ENCODE data around the gene ATP5F1E. TPM values are rescaled to one million over a fixed set of nuclear protein-coding genes. Genes with fewer than 3 reads are reported as not detected.
A peak's percentile ranks its signal among the peaks of the same experiment; 100 is the strongest.

The ATP5F1E gene
- total RNA-seq, 1 donor from 2014 or later, result 94.4 TPM

DNA sequence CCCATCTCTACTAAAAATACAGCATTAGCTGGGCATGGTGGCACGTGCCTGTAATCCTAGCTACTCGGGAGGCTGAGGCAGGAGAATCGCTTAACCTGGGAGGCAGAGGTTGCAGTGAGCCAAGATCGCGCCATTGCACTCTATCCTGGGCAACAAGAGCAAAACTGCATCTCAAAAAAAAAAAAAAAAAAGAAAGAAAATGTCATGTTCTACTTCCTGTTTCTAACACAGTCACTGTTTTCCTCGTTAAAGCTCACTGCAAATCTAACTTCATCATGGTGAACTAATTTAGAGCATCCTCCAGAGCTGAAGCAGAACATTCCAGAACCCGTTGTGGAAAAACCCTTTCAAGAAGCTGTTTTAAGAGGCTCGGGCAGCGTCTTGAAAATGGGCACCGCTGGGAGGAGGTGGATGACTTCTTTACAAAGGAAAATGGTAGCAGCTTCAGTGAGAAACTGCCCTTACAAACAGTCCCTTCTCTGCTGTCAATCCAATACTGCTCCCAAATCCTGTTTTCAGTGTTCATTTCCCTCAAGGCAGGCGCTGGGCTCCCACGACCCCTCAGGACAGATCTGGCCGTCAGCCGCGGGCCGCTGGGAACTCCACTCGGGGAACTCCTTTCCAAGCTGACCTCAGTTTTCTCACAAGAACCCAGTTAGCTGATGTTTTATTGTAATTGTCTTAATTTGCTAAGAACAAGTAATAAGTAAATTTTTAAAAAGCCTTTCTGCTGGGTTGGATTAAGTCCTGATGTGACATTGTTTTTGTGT lies 37.6 kb downstream of the ATP5F1E start:
- no peak for TF ChIP-seq EZH2 (IDR thresholded peaks at IDR 0.05; ENCODE audit: insufficient read depth, low read length)
- TF ChIP-seq, protein P1, sequence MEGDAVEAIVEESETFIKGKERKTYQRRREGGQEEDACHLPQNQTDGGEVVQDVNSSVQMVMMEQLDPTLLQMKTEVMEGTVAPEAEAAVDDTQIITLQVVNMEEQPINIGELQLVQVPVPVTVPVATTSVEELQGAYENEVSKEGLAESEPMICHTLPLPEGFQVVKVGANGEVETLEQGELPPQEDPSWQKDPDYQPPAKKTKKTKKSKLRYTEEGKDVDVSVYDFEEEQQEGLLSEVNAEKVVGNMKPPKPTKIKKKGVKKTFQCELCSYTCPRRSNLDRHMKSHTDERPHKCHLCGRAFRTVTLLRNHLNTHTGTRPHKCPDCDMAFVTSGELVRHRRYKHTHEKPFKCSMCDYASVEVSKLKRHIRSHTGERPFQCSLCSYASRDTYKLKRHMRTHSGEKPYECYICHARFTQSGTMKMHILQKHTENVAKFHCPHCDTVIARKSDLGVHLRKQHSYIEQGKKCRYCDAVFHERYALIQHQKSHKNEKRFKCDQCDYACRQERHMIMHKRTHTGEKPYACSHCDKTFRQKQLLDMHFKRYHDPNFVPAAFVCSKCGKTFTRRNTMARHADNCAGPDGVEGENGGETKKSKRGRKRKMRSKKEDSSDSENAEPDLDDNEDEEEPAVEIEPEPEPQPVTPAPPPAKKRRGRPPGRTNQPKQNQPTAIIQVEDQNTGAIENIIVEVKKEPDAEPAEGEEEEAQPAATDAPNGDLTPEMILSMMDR (IDR thresholded peaks at IDR 0.05; ENCODE audit: insufficient read depth, low read depth, low read length), result no peak
- no peak overlapping the region for H3K4me2 ChIP-seq (ENCODE audit: low read length)
- Mint-ChIP-seq H3K4me3 (ENCODE audit: unreplicated experiment) (no peak overlapping the region), H3K27ac (ENCODE audit: unreplicated experiment) (no peak overlapping the region), H3K9me3 (ENCODE audit: unreplicated experiment) (no peaks in the 10 kb centered on the region), H3K36me3 (ENCODE audit: low read depth, unreplicated experiment) (peaks cover 12% of the 10 kb centered on the region), H3K4me1 (ENCODE audit: low read depth, unreplicated experiment) (peaks cover 5% of the 10 kb centered on the region), H3K27me3 (ENCODE audit: low read depth, unreplicated experiment) (no peaks in the 10 kb centered on the region)
- H3K9ac ChIP-seq (ENCODE audit: low read length), result no peak overlapping the region
- no peak for DNase-seq (ENCODE audit: low read depth)
- H3K27me3 ChIP-seq (ENCODE audit: insufficient read depth, low read length), result no peaks in the 10 kb centered on the region
- no peak overlapping the region for H2AFZ ChIP-seq (ENCODE audit: low read depth, low read length)
- H3K4me1 ChIP-seq (ENCODE audit: insufficient read depth, low read length), result no peaks in the 10 kb centered on the region
- no peak overlapping the region for H3K27ac ChIP-seq (ENCODE audit: low read depth, low read length)
- FAIRE-seq, result no peak
- no peaks in the 10 kb centered on the region for H3K9me3 ChIP-seq (ENCODE audit: insufficient read depth, low read depth, low read length)
- H3K36me3 ChIP-seq (ENCODE audit: insufficient read depth, low read length), result peaks cover 57% of the 10 kb centered on the region
- H4K20me1 ChIP-seq (ENCODE audit: insufficient read depth, low read length), result peaks cover 3% of the 10 kb centered on the region
- H3K4me3 ChIP-seq (ENCODE audit: insufficient read depth, low read depth, low read length), result no peak overlapping the region
- no peaks in the 10 kb centered on the region for H3K79me2 ChIP-seq (ENCODE audit: insufficient read depth, low read length)

DNA sequence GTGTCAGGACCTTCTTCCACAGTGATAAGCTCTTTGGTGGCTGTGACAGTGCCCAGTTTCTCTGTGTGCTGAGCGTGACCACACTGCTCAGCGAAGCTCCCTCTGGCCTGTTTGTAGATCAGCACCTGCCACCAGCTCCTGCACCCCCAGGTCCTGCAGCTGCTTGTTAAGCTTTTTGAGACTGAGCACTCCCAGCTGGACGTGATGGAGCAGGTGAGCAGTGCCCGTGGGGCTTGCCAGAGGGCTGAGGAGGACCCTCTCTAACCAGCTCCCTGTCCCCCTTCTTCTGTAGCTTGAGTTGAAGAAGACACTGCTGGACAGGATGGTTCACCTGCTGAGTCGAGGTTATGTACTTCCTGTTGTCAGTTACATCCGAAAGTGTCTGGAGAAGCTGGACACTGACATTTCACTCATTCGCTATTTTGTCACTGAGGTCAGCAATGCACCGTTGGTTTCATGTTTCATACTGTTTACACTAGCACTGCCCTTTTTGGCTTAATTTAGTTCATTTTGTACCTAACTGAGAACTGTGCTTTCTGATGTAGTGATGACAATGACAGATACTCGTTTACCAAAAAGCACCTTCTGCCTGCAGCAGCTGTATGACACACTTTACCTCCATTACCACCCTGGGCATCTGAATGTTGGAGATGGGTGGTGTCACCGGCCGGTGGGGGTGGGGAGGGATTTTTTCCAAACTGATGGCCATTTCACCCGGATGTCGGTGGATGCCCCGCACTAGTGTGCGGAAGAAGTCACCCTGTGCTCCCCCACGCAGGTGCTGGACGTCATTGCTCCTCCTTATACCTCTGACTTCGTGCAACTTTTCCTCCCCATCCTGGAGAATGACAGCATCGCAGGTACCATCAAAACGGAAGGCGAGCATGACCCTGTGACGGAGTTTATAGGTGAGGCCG lies 38.5 kb downstream of the ATP5F1E start:
- Histone ChIP-seq H3K4me1 (ENCODE audit: insufficient read depth, low read length) (no peaks in the 10 kb centered on the region), H3K27ac (ENCODE audit: low read depth, low read length) (no peak overlapping the region), H3K4me2 (ENCODE audit: low read length) (no peak overlapping the region), H2AFZ (ENCODE audit: low read depth, low read length) (no peak overlapping the region), H3K36me3 (ENCODE audit: insufficient read depth, low read length) (peaks cover 57% of the 10 kb centered on the region), H4K20me1 (ENCODE audit: insufficient read depth, low read length) (peaks cover 3% of the 10 kb centered on the region), H3K9me3 (ENCODE audit: insufficient read depth, low read depth, low read length) (no peaks in the 10 kb centered on the region), H3K9ac (ENCODE audit: low read length) (no peak overlapping the region), H3K27me3 (ENCODE audit: insufficient read depth, low read length) (no peaks in the 10 kb centered on the region), H3K79me2 (ENCODE audit: insufficient read depth, low read length) (no peaks in the 10 kb centered on the region), H3K4me3 (ENCODE audit: insufficient read depth, low read depth, low read length) (no peak overlapping the region)
- H3K27ac Mint-ChIP-seq (ENCODE audit: unreplicated experiment), result peak overlapping the region; percentile 26
- no peaks in the 10 kb centered on the region for H3K27me3 Mint-ChIP-seq (ENCODE audit: low read depth, unreplicated experiment)
- H3K4me1 Mint-ChIP-seq (ENCODE audit: low read depth, unreplicated experiment), result peaks cover 5% of the 10 kb centered on the region
- no peak for DNase-seq (ENCODE audit: low read depth)
- H3K4me3 Mint-ChIP-seq (ENCODE audit: unreplicated experiment), result no peak overlapping the region
- no peaks in the 10 kb centered on the region for H3K9me3 Mint-ChIP-seq (ENCODE audit: unreplicated experiment)
- FAIRE-seq, result no peak
- H3K36me3 Mint-ChIP-seq (ENCODE audit: low read depth, unreplicated experiment), result peaks cover 9% of the 10 kb centered on the region
- TF ChIP-seq EZH2 (IDR thresholded peaks at IDR 0.05; ENCODE audit: insufficient read depth, low read length), result no peak
- TF ChIP-seq, protein P1 (IDR thresholded peaks at IDR 0.05; ENCODE audit: insufficient read depth, low read depth, low read length), result no peak

Data from astrocyte (in vitro differentiated cells and primary cell).